DMS79 (cell line): Measurements from ENCODE around the gene ENPEP.
"Not testable (repeated sequence)": the region's sequence is repeated elsewhere in the genome, so short reads cannot be mapped to it uniquely, and the experiment has no call there.

Experiments
- DNase-seq: peaks from one replicate; lab custom pipeline; 2025; lab: John Stamatoyannopoulos, UW

Gene ENPEP

GRCh38 chr4:110516106-110516922 lies 40.4 kb downstream of the ENPEP start:
- no peak for DNase-seq

- DNase-seq, result no peak
Observed at GRCh38 chr4:110518889-110519490, 43.0 kb downstream of the ENPEP start.

- no peak for DNase-seq
Observed at GRCh38 chr4:110520886-110521285, 44.9 kb downstream of the ENPEP start.

GRCh38 chr4:110526589-110526988 lies 50.6 kb downstream of the ENPEP start:
- DNase-seq, result no peak

- DNase-seq, result no peak
Observed at GRCh38 chr4:110527156-110527555, 51.2 kb downstream of the ENPEP start.

GRCh38 chr4:110532901-110533589 lies 57.1 kb downstream of the ENPEP start:
- DNase-seq, result no peak

- no peak for DNase-seq
Observed at GRCh38 chr4:110533590-110533910, 57.6 kb downstream of the ENPEP start.

- DNase-seq, result no peak
Observed at GRCh38 chr4:110533940-110534339, 58.0 kb downstream of the ENPEP start.

- no peak for DNase-seq
Observed at GRCh38 chr4:110540581-110540980, 64.6 kb downstream of the ENPEP start.

- no peak for DNase-seq
Observed at GRCh38 chr4:110540982-110541451, 65.1 kb downstream of the ENPEP start.

GRCh38 chr4:110543577-110543976 lies 67.6 kb downstream of the ENPEP start:
- DNase-seq, result no peak

GRCh38 chr4:110544594-110544993 lies 68.6 kb downstream of the ENPEP start:
- no peak for DNase-seq

- no peak for DNase-seq
Observed at GRCh38 chr4:110550260-110550659, 74.3 kb downstream of the ENPEP start.

- no peak for DNase-seq
Observed at GRCh38 chr4:110553197-110553596, 77.2 kb downstream of the ENPEP start.

GRCh38 chr4:110567214-110567613 lies 91.3 kb downstream of the ENPEP start:
- DNase-seq, result no peak

GRCh38 chr4:110576696-110577095 lies 100.7 kb downstream of the ENPEP start:
- not testable (repeated sequence) for DNase-seq

GRCh38 chr4:110586131-110586850 lies 110.3 kb downstream of the ENPEP start:
- DNase-seq, result no peak

- no peak for DNase-seq
Observed at GRCh38 chr4:110587666-110588285, 111.8 kb downstream of the ENPEP start.

- DNase-seq, result no peak
Observed at GRCh38 chr4:110589297-110589696, 113.3 kb downstream of the ENPEP start.

GRCh38 chr4:110595583-110595982 lies 119.6 kb downstream of the ENPEP start:
- DNase-seq, result no peak

GRCh38 chr4:110596431-110596830 lies 120.5 kb downstream of the ENPEP start:
- DNase-seq, result no peak

- no peak for DNase-seq
Observed at GRCh38 chr4:110597582-110597981, 121.6 kb downstream of the ENPEP start.
